DMS79 (cell line): ENCODE data around the gene SLC26A11.
"Not testable (repeated sequence)": the region's sequence is repeated elsewhere in the genome, so short reads cannot be mapped to it uniquely, and the experiment has no call there.

Experiments used
- DNase-seq: peaks from one replicate; lab custom pipeline; 2025; lab: John Stamatoyannopoulos, UW

SLC26A11 gene

DNA sequence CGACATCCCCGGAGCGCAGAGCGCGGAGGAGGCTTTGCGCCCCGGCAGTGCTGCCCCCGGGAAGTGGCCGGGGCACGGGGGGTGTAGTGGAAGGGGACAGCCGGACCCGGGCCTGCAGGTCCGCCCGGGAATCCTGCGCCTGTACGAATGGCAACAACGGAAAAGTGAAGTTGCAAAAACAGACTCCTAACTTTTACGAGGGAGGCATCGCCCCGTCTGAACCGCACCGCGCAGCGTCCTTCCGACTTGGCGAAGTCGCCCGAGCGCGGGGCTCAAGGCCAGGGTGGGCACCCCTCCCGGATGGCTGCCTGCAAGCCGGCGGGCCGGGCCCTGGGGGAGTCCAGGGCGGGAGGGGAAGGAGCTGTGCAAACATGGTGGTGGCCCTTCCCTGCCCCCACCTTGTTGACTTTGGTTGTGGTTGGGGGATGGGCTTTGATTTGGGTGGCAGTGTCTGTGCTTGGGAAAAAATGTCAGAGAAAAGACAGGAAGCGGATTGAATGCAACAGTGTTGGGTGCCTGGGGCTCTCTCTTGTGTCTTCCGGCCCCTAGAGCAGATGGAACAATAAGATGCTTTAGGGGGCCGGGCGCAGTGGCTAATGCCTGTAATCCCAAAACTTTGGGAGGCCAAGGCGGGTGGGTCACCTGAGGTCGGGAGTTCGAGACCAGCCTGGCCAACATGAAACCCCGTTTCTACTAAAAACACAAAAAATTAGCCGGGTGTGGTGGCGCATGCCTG is 41.1 kb downstream of the SLC26A11 start:
- no peak for DNase-seq

DNA sequence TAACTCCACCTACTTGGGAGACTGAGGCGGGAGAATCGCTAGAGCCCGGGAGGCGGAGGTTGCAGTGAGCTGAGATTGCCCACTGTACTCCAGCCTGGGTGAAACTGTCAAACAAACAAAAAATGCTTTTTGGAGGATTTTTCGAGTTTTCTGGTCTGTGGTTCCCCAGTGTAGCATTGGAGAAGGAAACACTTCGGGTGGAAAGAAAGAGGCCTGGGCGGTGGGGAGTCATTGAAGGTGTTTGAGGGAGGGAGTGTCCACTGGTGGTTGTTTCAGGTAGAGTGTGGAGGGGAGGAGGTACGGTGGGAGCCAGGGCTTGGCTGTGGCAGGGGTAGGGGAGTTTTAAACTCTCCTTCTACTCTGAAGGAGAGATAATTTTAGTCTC is 41.7 kb downstream of the SLC26A11 start:
- DNase-seq, result no peak

GRCh38 chr17:80262291-80262690 is 42.1 kb downstream of the SLC26A11 start:
- DNase-seq, result no peak

GRCh38 chr17:80262775-80263244 is 42.6 kb downstream of the SLC26A11 start:
- DNase-seq, result no peak

GRCh38 chr17:80263253-80264204 is 43.3 kb downstream of the SLC26A11 start:
- DNase-seq, result peak; percentile 43

DNA sequence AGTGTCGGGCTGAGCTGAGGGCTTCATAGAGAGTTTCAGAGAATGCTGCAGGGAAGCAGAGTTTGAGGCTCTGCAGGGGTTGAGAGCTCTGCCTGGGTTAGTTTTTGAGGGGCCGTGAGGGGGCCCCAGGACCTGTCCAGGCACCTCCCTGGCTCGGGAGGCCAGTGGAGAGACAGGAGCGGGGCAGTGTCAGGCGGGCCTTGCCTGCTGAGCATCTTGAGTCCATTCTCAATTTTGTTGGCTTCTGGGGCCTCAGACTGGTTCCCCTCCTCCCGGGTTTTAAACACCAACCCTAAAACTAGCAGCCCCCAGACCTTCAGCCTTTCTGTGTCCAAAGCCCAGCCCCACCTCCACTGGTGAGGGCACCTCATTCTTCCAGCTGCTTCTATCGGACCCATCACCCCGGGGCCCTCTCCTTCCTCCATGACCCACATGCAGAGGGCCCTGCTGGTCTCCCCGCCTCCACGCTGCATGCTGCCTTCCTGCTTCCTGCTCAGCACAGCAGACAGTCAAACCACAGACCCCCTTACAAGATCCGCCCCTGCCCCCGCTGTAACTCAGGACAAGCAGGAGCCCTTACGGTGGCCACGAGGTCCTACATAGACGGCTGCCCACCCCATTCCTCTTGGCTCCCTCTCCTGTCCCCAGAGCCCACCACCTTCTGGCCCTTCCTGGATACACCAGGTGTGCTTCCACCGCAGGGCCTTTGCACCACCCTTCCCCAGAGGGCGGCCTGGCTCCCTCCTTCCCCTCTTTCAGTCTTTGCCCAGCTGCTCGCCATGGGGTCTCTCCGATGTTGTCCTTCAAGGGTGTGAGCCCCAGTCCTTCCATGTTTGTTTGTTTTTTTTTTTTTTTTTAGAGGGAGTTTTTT is 44.2 kb downstream of the SLC26A11 start:
- no peak for DNase-seq

DNA sequence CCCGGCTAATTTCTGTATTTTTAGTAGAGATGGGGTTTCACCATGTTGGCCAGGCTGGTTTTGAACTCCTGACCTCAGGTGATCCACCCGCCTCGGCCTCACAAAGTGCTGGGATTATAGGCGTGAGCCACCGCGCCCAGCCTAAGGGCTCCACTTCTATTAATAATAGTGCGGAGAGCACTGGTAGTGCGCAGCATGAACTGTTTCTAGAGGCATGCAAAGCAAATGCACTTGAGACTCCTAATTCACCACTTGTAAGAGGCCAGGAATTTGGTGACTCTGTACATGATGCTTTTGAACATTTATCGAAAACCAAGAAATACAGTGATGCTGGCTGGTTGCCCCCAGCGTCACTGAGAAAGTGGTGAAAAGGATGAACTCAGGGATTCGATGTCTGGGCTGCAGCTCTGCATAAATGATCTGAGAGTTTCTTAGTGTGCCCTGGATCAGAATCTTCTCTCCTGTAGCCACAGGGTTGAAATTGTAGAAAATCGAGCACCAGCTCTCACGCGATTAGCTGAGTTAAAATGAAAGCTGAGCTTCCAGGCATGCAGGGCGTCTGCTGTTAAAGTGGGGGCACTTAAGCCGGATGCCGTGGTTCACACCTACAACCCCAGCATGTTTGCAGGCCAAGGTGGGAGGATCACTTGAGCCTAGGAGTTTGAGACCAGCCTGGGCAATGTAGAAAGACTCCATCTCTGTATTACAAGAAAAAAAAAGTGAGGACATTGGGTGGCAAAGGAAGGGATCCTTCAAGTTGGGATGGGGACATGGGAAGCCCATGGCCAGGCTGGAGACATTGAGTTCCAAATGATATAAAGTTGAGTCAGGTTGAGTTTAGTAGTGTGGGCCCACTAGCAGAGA is 45.2 kb downstream of the SLC26A11 start:
- DNase-seq, result no peak

- DNase-seq, result no peak
Observed at GRCh38 chr17:80267391-80267790, 47.2 kb downstream of the SLC26A11 start.

GRCh38 chr17:80268427-80268826 is 48.2 kb downstream of the SLC26A11 start:
- no peak for DNase-seq

- no peak for DNase-seq
Observed at GRCh38 chr17:80269405-80269807, 49.2 kb downstream of the SLC26A11 start.

- DNase-seq, result no peak
Observed at GRCh38 chr17:80270104-80270503, 49.9 kb downstream of the SLC26A11 start.

- no peak for DNase-seq
Observed at GRCh38 chr17:80270836-80271235, 50.6 kb downstream of the SLC26A11 start.

DNA sequence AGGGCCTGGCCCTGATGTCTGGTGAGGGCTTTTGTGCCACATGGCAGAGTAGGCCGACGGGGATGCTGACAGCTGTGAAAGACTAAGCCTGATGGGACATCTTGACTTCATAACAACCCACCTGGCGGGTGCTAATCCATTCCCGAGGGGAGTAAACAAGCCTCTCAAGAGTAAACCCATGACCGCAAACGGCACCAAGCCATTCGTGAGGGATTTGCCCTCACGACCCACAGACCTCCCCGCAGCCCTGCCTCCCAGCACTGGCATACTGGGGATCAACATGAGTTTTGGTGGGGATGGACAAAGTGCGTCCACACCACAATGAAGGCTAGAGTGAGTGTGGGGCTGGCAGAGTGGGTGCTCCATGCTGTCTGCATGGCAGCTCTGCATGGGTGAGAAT is 52.1 kb downstream of the SLC26A11 start:
- DNase-seq, result no peak

GRCh38 chr17:80274331-80274730 is 54.1 kb downstream of the SLC26A11 start:
- DNase-seq, result no peak

- DNase-seq, result no peak
Observed at GRCh38 chr17:80274871-80275449, 54.7 kb downstream of the SLC26A11 start.

- DNase-seq, result not testable (repeated sequence)
Observed at GRCh38 chr17:80275857-80276256, 55.6 kb downstream of the SLC26A11 start.

DNA sequence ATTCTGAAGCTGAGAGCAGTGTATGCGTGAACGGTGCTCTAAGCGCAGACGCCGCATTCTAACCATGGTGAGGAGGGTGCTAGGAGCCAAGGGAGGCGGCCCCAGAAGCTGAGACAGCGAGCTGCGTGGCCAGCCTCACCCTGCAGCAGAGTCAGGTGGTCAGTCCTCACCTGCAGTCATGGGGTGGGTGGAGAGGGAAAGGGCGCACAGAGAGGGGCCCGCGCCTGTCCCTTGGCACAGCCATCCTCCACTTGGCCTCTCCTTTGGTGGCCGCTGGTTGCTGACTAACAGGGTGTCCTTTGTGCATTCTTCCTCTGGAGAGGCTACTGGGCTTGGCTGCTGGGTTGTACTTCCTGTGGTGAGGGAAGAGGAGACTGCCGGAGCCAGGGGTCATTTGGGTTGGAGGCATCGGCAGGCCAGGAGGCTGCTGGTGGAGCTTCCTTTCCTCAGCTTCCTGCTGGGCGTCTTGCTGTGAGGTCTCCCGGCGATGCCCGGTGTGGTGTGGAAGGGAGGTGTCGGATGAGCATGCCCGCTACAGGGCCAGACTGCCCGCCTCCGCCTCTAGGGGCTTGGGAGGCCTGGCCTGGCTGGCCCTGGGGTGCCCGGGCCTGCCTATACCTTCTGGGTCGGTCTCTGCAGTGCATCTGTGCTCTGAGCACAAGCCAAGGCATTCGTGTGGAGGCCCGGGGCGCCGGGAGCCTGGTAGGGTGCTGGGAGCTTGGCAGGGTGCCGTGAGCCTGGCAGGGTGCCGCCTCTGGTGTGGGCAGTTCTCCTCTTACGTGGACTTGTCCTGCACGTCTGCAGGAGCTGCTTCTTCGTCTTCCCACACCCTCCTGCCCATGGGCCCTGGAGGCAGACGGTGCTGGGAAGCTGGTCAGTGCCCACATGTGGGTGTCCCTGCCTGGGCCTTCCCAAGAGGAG is 57.8 kb downstream of the SLC26A11 start:
- no peak for DNase-seq

DNA sequence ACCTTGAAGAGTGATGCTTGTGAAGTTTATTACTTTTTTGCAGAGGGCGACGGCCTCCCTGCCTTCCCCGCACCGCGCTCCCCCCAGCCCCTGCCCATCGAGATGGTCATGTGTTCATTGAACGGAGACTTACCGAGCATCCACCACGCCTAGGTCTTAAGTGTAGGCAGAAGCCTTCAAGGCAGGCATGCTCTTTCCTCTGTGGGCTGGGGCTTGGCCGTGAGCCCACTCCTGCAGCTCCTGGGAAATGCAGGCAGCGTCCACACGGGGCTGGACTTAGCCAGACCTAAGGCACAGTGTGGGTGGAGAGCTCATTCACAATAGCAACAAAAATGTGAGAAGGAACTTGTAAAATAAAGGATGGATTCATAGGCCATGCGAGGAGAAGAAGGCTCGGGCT is 59.7 kb downstream of the SLC26A11 start:
- DNase-seq, result no peak

GRCh38 chr17:80281516-80281915 is 61.3 kb downstream of the SLC26A11 start:
- DNase-seq, result no peak
